ENCODE results near the gene SRPK2. TPM values are rescaled to one million over a fixed set of nuclear protein-coding genes. Genes with fewer than 3 reads are reported as not detected.

Gene SRPK2
- total RNA-seq, 1 experiment from 2014 or later: 58.2 TPM

- POLR2A ChIA-PET: no interaction called here
- Histone ChIP-seq H3K36me3 (ENCODE audit: control insufficient read depth, insufficient read depth, low read length) (no peaks in the 10 kb centered on the region), H3K27me3 (ENCODE audit: control insufficient read depth, insufficient read depth, low read length) (no peaks in the 10 kb centered on the region), H3K9me3 (ENCODE audit: control insufficient read depth, insufficient read depth, low read depth, low read length) (no peaks in the 10 kb centered on the region), H3K4me3 (ENCODE audit: low read depth in 2 of 2, low read length in 2 of 2) (no peak overlapping the region; a peak in 2 of 4 replicates), H3K27ac (ENCODE audit: low read length) (no peak overlapping the region), H3K4me1 (ENCODE audit: control insufficient read depth, insufficient read depth, low read length) (peaks cover 9% of the 10 kb centered on the region; the same call in 1 of the 2 replicates)
- no peak for DNase-seq (ENCODE audit: low read depth, low spot score)
- intact Hi-C loops (cut with micrococcal nuclease; ENCODE audit: unreplicated experiment): no loop called here
- no peak for ATAC-seq
- in situ Hi-C loops (cut with HindIII; ENCODE audit: low pct_unique_long_range_greater_than_20kb, low sequenced_read_pairs): no loop called here
- CTCF ChIA-PET: no interaction called here
- no peak for TF ChIP-seq POLR2AphosphoS5 (IDR thresholded peaks at IDR 0.05; ENCODE audit: low read depth, low read length)
- TF ChIP-seq CTCF (IDR thresholded peaks at IDR 0.05): no peak
- TF ChIP-seq REST (IDR thresholded peaks at IDR 0.05; ENCODE audit: insufficient read depth in 1 of 2, low read depth in 2 of 2, low read length in 1 of 2): no peak
- no peak for TF ChIP-seq SIN3A (IDR thresholded peaks at IDR 0.05; ENCODE audit: borderline replicate concordance, insufficient read depth, low read depth, low read length)
- BruUV-seq (replicated peaks): no TSS peak
Measured at GRCh38 chr7:105389889-105390288, 1.2 kb upstream of the SRPK2 start.

GRCh38 chr7:105389088-105389650, 448 bp upstream of the SRPK2 start:
- DNase-seq (ENCODE audit: low read depth, low spot score) (no peak), ATAC-seq (peak; percentile 82)
- Histone ChIP-seq H3K4me3 (ENCODE audit: low read depth in 2 of 2, low read length in 2 of 2) (peak overlapping the region; percentile 57 to 74), H3K4me1 (ENCODE audit: control insufficient read depth, insufficient read depth, low read length) (peaks cover 9% of the 10 kb centered on the region; the same call in 1 of the 2 replicates), H3K9me3 (ENCODE audit: control insufficient read depth, insufficient read depth, low read depth, low read length) (no peaks in the 10 kb centered on the region), H3K36me3 (ENCODE audit: control insufficient read depth, insufficient read depth, low read length) (no peaks in the 10 kb centered on the region), H3K27ac (ENCODE audit: low read length) (peak overlapping the region; percentile 79), H3K27me3 (ENCODE audit: control insufficient read depth, insufficient read depth, low read length) (no peaks in the 10 kb centered on the region)
- no peak for TF ChIP-seq REST (IDR thresholded peaks at IDR 0.05; ENCODE audit: insufficient read depth in 1 of 2, low read depth in 2 of 2, low read length in 1 of 2)
- TF ChIP-seq CTCF (IDR thresholded peaks at IDR 0.05): no peak
- TF ChIP-seq TCF7L2 (IDR thresholded peaks at IDR 0.05; ENCODE audit: low read depth, low read length): no peak
- TF ChIP-seq POLR2AphosphoS5 (IDR thresholded peaks at IDR 0.05; ENCODE audit: low read depth, low read length): no peak
- no peak; the same call in 1 of the 2 replicates for TF ChIP-seq SIN3A (IDR thresholded peaks at IDR 0.05; ENCODE audit: borderline replicate concordance, insufficient read depth, low read depth, low read length)
- ChIA-PET POLR2A (no interaction called here), CTCF (no interaction called here)
- intact Hi-C loops (cut with micrococcal nuclease; ENCODE audit: unreplicated experiment): no loop called here
- in situ Hi-C loops (cut with HindIII; ENCODE audit: low pct_unique_long_range_greater_than_20kb, low sequenced_read_pairs): no loop called here
- no TSS peak for BruUV-seq (replicated peaks)
